Measurements from ENCODE around the gene TMEM132D.

TMEM132D gene

DNA sequence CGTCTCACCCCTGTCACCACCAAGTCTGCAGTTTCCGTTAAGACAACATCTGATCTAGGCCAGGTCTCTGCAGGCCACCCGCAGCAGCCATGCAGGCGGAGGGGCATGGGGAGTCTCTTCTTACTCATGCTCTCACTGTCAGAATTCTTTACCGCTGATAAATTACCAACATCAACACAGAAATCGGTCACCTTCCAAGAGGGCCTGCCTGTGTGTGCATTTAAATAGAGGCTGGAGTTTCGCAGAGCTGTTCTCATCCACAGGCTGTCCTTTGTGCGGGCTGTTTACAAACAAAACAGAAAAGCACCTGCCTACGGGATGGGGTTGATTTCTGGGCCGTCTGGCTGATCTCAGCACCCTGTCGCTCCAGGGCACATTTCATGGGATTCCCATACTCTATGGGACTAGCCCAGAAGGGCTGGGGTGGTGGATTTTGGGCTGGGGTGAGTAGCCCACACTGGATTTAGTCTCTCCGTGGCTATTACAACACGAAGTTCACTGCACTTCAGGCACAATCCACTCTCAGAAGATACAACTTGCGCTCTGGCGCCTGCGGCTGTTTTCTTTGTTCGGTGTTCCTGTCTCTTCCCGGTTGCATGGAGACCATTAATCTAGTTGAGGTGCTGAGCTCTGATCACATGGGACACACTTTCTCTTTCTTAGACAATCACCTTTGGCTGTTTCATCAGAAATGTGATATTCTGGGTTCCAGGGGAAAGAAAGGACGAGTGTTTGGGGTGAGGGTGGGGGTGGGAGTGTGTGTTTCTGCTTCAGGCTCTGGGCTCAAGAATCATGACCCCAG lies 719.5 kb downstream of the TMEM132D start:
- H3K4me3 ChIP-seq (ENCODE audit: low read depth, low read length): no peak overlapping the region
- ChIA-PET CTCF (no interaction called here), POLR2A (no interaction called here)
- no peaks in the 10 kb centered on the region for H3K36me3 ChIP-seq (ENCODE audit: control insufficient read depth in 2 of 2, insufficient read depth in 1 of 2, low read length in 2 of 2)
- H3K27ac ChIP-seq (ENCODE audit: extremely low read depth, low read depth, low read length): no peak overlapping the region
- no peaks in the 10 kb centered on the region for H3K4me1 ChIP-seq (ENCODE audit: control insufficient read depth, insufficient read depth, low read length)
- H3K9me3 ChIP-seq (ENCODE audit: control insufficient read depth, insufficient read depth, low read depth, low read length): no peaks in the 10 kb centered on the region
- TF ChIP-seq ZFP3 (tag by site-specific recombination; IDR thresholded peaks at IDR 0.05; ENCODE audit: low read depth) (no peak), ZNF394 (tag by site-specific recombination; IDR thresholded peaks at IDR 0.05; ENCODE audit: borderline replicate concordance) (no peak), ZNF366 (tag by site-specific recombination; conservative IDR thresholded peaks at IDR 0.05) (no peak), ZNF544 (tag by site-specific recombination; IDR thresholded peaks at IDR 0.05) (no peak), ZNF132 (tag by site-specific recombination; IDR thresholded peaks at IDR 0.05; ENCODE audit: borderline replicate concordance) (no peak)

DNA sequence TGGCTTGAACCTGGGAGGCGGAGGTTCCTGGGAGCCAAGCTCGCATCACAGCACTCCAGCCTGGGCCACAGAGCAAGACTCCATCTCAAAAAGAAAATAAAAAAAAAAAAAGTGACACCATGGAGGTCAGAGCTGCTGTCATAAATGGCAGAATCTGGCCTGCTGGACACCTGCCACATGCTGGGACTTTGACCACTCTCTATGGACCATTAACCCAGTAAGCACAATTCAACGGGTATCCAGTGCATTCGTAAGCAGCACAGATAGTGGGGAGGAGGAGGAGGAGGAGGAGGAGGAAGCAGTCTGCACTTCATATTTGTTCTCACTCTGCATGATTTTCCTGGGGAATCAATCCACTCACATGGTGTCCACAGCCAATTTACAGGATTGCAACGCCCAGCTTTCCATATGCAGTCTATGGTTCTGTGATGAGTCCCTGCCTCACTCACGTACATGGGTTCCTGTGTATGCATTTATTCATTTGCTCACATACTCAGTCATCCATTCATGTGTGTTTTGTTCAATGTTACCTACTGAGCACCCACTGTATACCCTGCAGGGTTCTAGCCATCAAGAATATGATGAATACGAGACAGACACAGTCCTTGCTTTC lies 723.8 kb downstream of the TMEM132D start:
- ChIA-PET POLR2A (no interaction called here), CTCF (no interaction called here)
- H3K4me1 ChIP-seq (ENCODE audit: control insufficient read depth, insufficient read depth, low read length): no peaks in the 10 kb centered on the region
- no peaks in the 10 kb centered on the region for H3K36me3 ChIP-seq (ENCODE audit: control insufficient read depth in 2 of 2, insufficient read depth in 1 of 2, low read length in 2 of 2)
- H3K27ac ChIP-seq (ENCODE audit: extremely low read depth, low read depth, low read length): no peak overlapping the region
- no peak for TF ChIP-seq ZNF10 (tag by site-specific recombination; IDR thresholded peaks at IDR 0.05)
- no peak for TF ChIP-seq ZBTB17 (tag by site-specific recombination; IDR thresholded peaks at IDR 0.05)
- TF ChIP-seq, protein P1, sequence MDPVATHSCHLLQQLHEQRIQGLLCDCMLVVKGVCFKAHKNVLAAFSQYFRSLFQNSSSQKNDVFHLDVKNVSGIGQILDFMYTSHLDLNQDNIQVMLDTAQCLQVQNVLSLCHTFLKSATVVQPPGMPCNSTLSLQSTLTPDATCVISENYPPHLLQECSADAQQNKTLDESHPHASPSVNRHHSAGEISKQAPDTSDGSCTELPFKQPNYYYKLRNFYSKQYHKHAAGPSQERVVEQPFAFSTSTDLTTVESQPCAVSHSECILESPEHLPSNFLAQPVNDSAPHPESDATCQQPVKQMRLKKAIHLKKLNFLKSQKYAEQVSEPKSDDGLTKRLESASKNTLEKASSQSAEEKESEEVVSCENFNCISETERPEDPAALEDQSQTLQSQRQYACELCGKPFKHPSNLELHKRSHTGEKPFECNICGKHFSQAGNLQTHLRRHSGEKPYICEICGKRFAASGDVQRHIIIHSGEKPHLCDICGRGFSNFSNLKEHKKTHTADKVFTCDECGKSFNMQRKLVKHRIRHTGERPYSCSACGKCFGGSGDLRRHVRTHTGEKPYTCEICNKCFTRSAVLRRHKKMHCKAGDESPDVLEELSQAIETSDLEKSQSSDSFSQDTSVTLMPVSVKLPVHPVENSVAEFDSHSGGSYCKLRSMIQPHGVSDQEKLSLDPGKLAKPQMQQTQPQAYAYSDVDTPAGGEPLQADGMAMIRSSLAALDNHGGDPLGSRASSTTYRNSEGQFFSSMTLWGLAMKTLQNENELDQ (tag by site-specific recombination; IDR thresholded peaks at IDR 0.05; ENCODE audit: low read depth): no peak
- TF ChIP-seq ZNF623 (tag by site-specific recombination; IDR thresholded peaks at IDR 0.05): no peak
- no peak for TF ChIP-seq ZXDB (tag by site-specific recombination; IDR thresholded peaks at IDR 0.05)
- TF ChIP-seq YY2 (tag by site-specific recombination; IDR thresholded peaks at IDR 0.05): no peak
- no peak for TF ChIP-seq ZNF112 (tag by site-specific recombination; IDR thresholded peaks at IDR 0.05)
- TF ChIP-seq BCL11B (tag by site-specific recombination; IDR thresholded peaks at IDR 0.05; ENCODE audit: low read depth): no peak
- no peak for TF ChIP-seq SP7 (tag by site-specific recombination; IDR thresholded peaks at IDR 0.05)
- TF ChIP-seq ZNF747 (tag by site-specific recombination; IDR thresholded peaks at IDR 0.05): no peak
- TF ChIP-seq ZNF174 (tag by site-specific recombination; IDR thresholded peaks at IDR 0.05): no peak
- TF ChIP-seq ZNF423 (tag by site-specific recombination; IDR thresholded peaks at IDR 0.05): no peak
- no peak for TF ChIP-seq ZNF37A (tag by site-specific recombination; IDR thresholded peaks at IDR 0.05)
- no peak for TF ChIP-seq ZFP41 (tag by site-specific recombination; IDR thresholded peaks at IDR 0.05; ENCODE audit: borderline replicate concordance)
- no peaks in the 10 kb centered on the region for H3K9me3 ChIP-seq (ENCODE audit: control insufficient read depth, insufficient read depth, low read depth, low read length)
- H3K4me3 ChIP-seq (ENCODE audit: low read depth, low read length): no peak overlapping the region

DNA sequence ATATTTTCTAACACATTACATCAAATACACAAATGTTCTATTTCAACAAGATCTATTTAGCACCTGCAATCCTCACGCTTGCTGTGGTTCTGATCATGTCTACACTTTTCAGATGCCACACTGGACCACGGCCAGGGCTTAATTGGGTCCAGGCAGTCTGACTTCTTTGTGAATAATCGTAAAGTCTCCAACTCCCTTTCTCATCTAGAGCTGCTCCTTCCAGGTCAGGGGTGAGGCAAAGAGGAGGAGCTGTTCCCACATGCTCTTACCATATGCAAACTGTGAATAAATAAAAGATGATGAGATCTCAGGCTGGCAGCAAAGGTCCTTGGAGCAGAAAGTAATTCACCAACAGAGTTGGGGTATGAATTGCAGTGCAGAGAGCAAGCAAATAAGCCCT lies 733.9 kb downstream of the TMEM132D start:
- Histone ChIP-seq H3K36me3 (ENCODE audit: control insufficient read depth in 2 of 2, insufficient read depth in 1 of 2, low read length in 2 of 2) (no peaks in the 10 kb centered on the region), H3K4me3 (ENCODE audit: low read depth, low read length) (no peak overlapping the region), H3K27ac (ENCODE audit: extremely low read depth, low read depth, low read length) (no peak overlapping the region), H3K9me3 (ENCODE audit: control insufficient read depth, insufficient read depth, low read depth, low read length) (peaks cover 3% of the 10 kb centered on the region), H3K4me1 (ENCODE audit: control insufficient read depth, insufficient read depth, low read length) (no peaks in the 10 kb centered on the region)
- ChIA-PET POLR2A (no interaction called here), CTCF (interaction anchor here (0.6 kb wide), 1 partner anchor 55 kb away, joined by 3 read pairs; no protein-coding TSS in a partner anchor)
- TF ChIP-seq KLF9 (tag by site-specific recombination; IDR thresholded peaks at IDR 0.05; ENCODE audit: low read depth) (no peak), ZNF416 (tag by site-specific recombination; IDR thresholded peaks at IDR 0.05) (no peak)

Data from HEK293 (cell line).